Endothelial cell of umbilical vein (primary cell): ENCODE results near the gene RPL37A. TPM values are rescaled to one million over a fixed set of nuclear protein-coding genes. Genes with fewer than 3 reads are reported as not detected.

Experiments used
- BruUV-seq: library from RNA; stranded (reverse); fragments of 400-500 nt; replicated peaks from 2 replicates; lab custom pipeline; 2021; lab: Mats Ljungman, UMichigan
- CTCF ChIA-PET: fragments of 300-600, 350-600 bp; sonication (Branson Sonifier 250); formaldehyde crosslinking; loops from one replicate; lab custom pipeline; 2021; ENCODE audit warnings: antibody characterized with exemption, inconsistent platforms; lab: Charles Lee
- POLR2A ChIA-PET: fragments of 300-600, 350-600 bp; sonication (Branson Sonifier 250); formaldehyde crosslinking; loops from one replicate; lab custom pipeline; 2021; ENCODE audit warnings: antibody characterized with exemption, inconsistent platforms; lab: Charles Lee
- DNase-seq: peaks from one replicate; pipeline ENCODE4 v3.0.0-alpha.2; 2011; ENCODE audit warnings: low read depth, low spot score
- FAIRE-seq: peaks from 2 replicates; lab custom pipeline; 2011; peaks lifted over from hg19 to GRCh38; lab: Jason Lieb, UNC
- H2AFZ ChIP-seq: 2 replicates; pipeline ENCODE4 v1.6.0; 2012; ENCODE audit warnings: low read depth, low read length, control low read depth, inconsistent platforms
- H3K27ac ChIP-seq: 2 replicates; pipeline ENCODE4 v1.5.1; 2011; ENCODE audit warnings: low read depth, mild to moderate bottlenecking, control low read depth, low read length, moderate library complexity; ENCODE audit not compliant: insufficient read depth
- H3K27me3 ChIP-seq, 2 experiments: 2 replicates each; pipeline versions ENCODE4 v1.6.0 to v1.6.1; 2011; ENCODE audit warnings: low read length in 2 of 2, mixed read lengths in 1 of 2; ENCODE audit not compliant: control insufficient read depth in 2 of 2, insufficient read depth in 2 of 2
- H3K36me3 ChIP-seq, 2 experiments: 2 replicates in 1 of 2; 3 replicates in 1 of 2; pipeline ENCODE4 v1.5.1; 2011; ENCODE audit warnings: low read length in 2 of 2, mild to moderate bottlenecking in 1 of 2, moderate library complexity in 1 of 2; ENCODE audit not compliant: control insufficient read depth in 2 of 2, insufficient read depth in 2 of 2; ENCODE audit errors: extremely low read depth in 1 of 2
- H3K4me1 ChIP-seq: 3 replicates; pipeline ENCODE4 v1.5.1; 2011; ENCODE audit warnings: mild to moderate bottlenecking, low read length; ENCODE audit not compliant: control insufficient read depth, insufficient read depth; ENCODE audit errors: extremely low read depth
- H3K4me2 ChIP-seq: 2 replicates; pipeline ENCODE4 v1.6.1; 2011; ENCODE audit warnings: low read length, control low read depth, mixed read lengths; ENCODE audit not compliant: insufficient read depth
- H3K4me3 ChIP-seq, 3 experiments: fragments of 200-600 bp in 1 of 3; sonication (generic), shearing (Covaris generic) in 1 of 3; replicated peaks in 1 of 3; 2 replicates each; pipeline ENCODE4 v1.5.1; 2011 to 2016; ENCODE audit warnings: control low read depth in 3 of 3, low read length in 3 of 3, mild to moderate bottlenecking in 2 of 3, inconsistent platforms in 1 of 3, low read depth in 1 of 3, moderate library complexity in 1 of 3; ENCODE audit not compliant: insufficient read depth in 1 of 3
- H3K79me2 ChIP-seq: 2 replicates; pipeline ENCODE4 v1.6.0; 2012; ENCODE audit warnings: low read length, inconsistent platforms; ENCODE audit not compliant: control insufficient read depth, insufficient read depth
- H3K9ac ChIP-seq: replicated peaks from 2 replicates; pipeline ENCODE3; 2011; ENCODE audit warnings: low read length, control low read depth; ENCODE audit not compliant: insufficient read depth; ENCODE audit errors: extremely low read depth
- H3K9me1 ChIP-seq: replicated peaks from 3 replicates; pipeline ENCODE4 v1.6.0; 2011; ENCODE audit warnings: mild to moderate bottlenecking, low read length; ENCODE audit not compliant: control insufficient read depth, insufficient read depth; ENCODE audit errors: extremely low read depth
- H3K9me3 ChIP-seq: replicated peaks from 2 replicates; pipeline ENCODE4 v1.5.1; 2012; ENCODE audit warnings: low read length, inconsistent platforms; ENCODE audit not compliant: control insufficient read depth, insufficient read depth
- H4K20me1 ChIP-seq: replicated peaks from 2 replicates; pipeline ENCODE3; 2011; ENCODE audit warnings: mild to moderate bottlenecking, low read length; ENCODE audit not compliant: control insufficient read depth, insufficient read depth; ENCODE audit errors: extremely low read depth
- CTCF ChIP-seq, 2 donors: IDR thresholded peaks; 1 replicate in 1 of 2; 2 replicates in 1 of 2; pipeline ENCODE4 v1.5.1; 2011; ENCODE audit warnings: low read length in 2 of 2, mild to moderate bottlenecking in 2 of 2, moderate library complexity in 2 of 2, control low read depth in 1 of 2, inconsistent platforms in 1 of 2, low read depth in 1 of 2; ENCODE audit not compliant: insufficient read depth in 1 of 2; ENCODE audit errors: extremely low read depth in 1 of 2
- EZH2 ChIP-seq: IDR thresholded peaks from 2 replicates; pipeline ENCODE4 v1.6.1; 2012; ENCODE audit warnings: borderline replicate concordance, low read depth, mild to moderate bottlenecking, moderate library complexity, low read length, inconsistent platforms; ENCODE audit not compliant: severe bottlenecking
- FOS ChIP-seq: IDR thresholded peaks from 2 replicates; pipeline ENCODE4 v1.6.1; 2011; ENCODE audit warnings: mild to moderate bottlenecking, low read length, moderate library complexity, borderline replicate concordance; ENCODE audit not compliant: insufficient read depth
- GATA2 ChIP-seq: IDR thresholded peaks from 2 replicates; pipeline ENCODE4 v1.7.0; 2011; ENCODE audit warnings: low read depth, mild to moderate bottlenecking, moderate library complexity, mixed read lengths, low read length; ENCODE audit not compliant: insufficient read length, insufficient read depth
- JUN ChIP-seq: IDR thresholded peaks from 2 replicates; pipeline ENCODE4 v1.6.1; 2011; ENCODE audit warnings: borderline replicate concordance, low read depth; ENCODE audit not compliant: insufficient read length, insufficient read depth
- MAX ChIP-seq: IDR thresholded peaks from 2 replicates; pipeline ENCODE4 v1.6.1; 2011; ENCODE audit not compliant: insufficient read depth, insufficient read length
- MYC ChIP-seq: IDR thresholded peaks from one replicate; pipeline ENCODE4 v1.6.1; 2011; ENCODE audit warnings: mild to moderate bottlenecking, low read depth, low read length
- POLR2A ChIP-seq: IDR thresholded peaks from 2 replicates; pipeline ENCODE4 v1.6.1; 2012; ENCODE audit warnings: low read depth, mild to moderate bottlenecking, control low read depth, low read length
- POLR2AphosphoS5 ChIP-seq: IDR thresholded peaks from 2 replicates; pipeline ENCODE4 v1.6.1; 2012; ENCODE audit warnings: low read depth, mild to moderate bottlenecking, control low read depth, low read length, moderate library complexity; ENCODE audit not compliant: insufficient read depth
- dilution Hi-C: fragments of 300-500 bp; cut with MboI; formaldehyde crosslinking; loops from one replicate; pipeline ENCODE4 v1.15.0; 2019; ENCODE audit warnings: low sequenced_read_pairs; ENCODE audit not compliant: extremely low pct_ligation_motif_present
- intact Hi-C: fragments of 100-400 bp; cut with micrococcal nuclease; formaldehyde crosslinking; loops from one replicate; pipeline ENCODE4 v1.10.0; 2022
- polyA plus RNA-seq, 4 experiments: library from polyadenylated mRNA; depleted of rRNA in 3 of 4; stranded (reverse) in 3 of 4; unstranded in 1 of 4; fragments of >200 nt; gene quantifications; 2 replicates each; pipeline versions ENCODE4 v1.2.1 to v1.2.3, GENCODE V29; 2011 to 2012; ENCODE audit warnings: missing spikeins in 1 of 4
- total RNA-seq: library from RNA; stranded (reverse); gene quantifications from 2 replicates; pipeline ENCODE4 v1.2.3, GENCODE V29; 2021

RPL37A gene
- total and polyA plus RNA-seq, 2 donors (not counting 3 experiments of a cell fraction or from before 2014, with no cell fraction given) = 1,889 to 2,628 TPM

GRCh38 chr2:216537366-216537765, 38.7 kb downstream of the RPL37A start:
- Histone ChIP-seq H3K4me2 (no peak overlapping the region), H3K4me1 (peaks cover 38% of the 10 kb centered on the region), H2AFZ (no peak overlapping the region), H3K9me1 (no peaks in the 10 kb centered on the region), H4K20me1 (no peaks in the 10 kb centered on the region), H3K9me3 (no peaks in the 10 kb centered on the region), H3K79me2 (no peaks in the 10 kb centered on the region), H3K36me3 (no peaks in the 10 kb centered on the region), H3K4me3 (no peak overlapping the region), H3K9ac (no peak overlapping the region), H3K27me3 (no peaks in the 10 kb centered on the region), H3K27ac (no peak overlapping the region)
- no TSS peak for BruUV-seq
- dilution Hi-C loops (no loop called here), intact Hi-C loops (no loop called here)
- ChIA-PET CTCF (interaction anchor here (0.8 to 4.3 kb wide), 5 partner anchors 18 to 128 kb away, joined by 3 to 27 read pairs (median 4); no protein-coding TSS in a partner anchor), POLR2A (interaction anchor here (1.2 kb wide), 1 partner anchor 39 kb away, joined by 3 read pairs; the partner anchor contains the start of gene RPL37A)
- DNase-seq (no peak), FAIRE-seq (no peak)
- TF ChIP-seq POLR2A (no peak), MYC (no peak), GATA2 (no peak), EZH2 (no peak), POLR2AphosphoS5 (no peak), MAX (no peak), CTCF (IDR thresholded peaks at IDR 0.05; ENCODE audit: extremely low read depth in 1 of 2, insufficient read depth in 1 of 2, low read depth in 1 of 2, low read length in 2 of 2) (no peak), JUN (no peak), FOS (no peak)
